Glomerular visceral epithelial cell (primary cell): ENCODE data around the gene KCTD6.
A peak's percentile ranks its signal among the peaks of the same experiment; 100 is the strongest.

ENCODE experiments used
- DNase-seq: peaks from one replicate; pipeline ENCODE4 v3.0.0-alpha.2; 2016; ENCODE audit errors: extremely low spot score

KCTD6 gene

GRCh38 chr3:58491506-58492402 lies at the start of gene KCTD6:
TSS of gene KCTD6 (plus strand) at chr3:58492096. CDS start at chr3:58498756, 6,660 bp downstream.
- DNase-seq = peak; percentile 94

GRCh38 chr3:58452176-58452575 lies 39.7 kb upstream of the KCTD6 start:
- no peak for DNase-seq

- no peak for DNase-seq
Measured at GRCh38 chr3:58459160-58459559, 32.7 kb upstream of the KCTD6 start.

- no peak for DNase-seq
Measured at GRCh38 chr3:58462829-58463180, 29.1 kb upstream of the KCTD6 start.

GRCh38 chr3:58463181-58463941 lies 28.5 kb upstream of the KCTD6 start:
- DNase-seq = peak; percentile 83

- DNase-seq = no peak
Measured at GRCh38 chr3:58463942-58464271, 28.0 kb upstream of the KCTD6 start.

- DNase-seq = no peak
Measured at GRCh38 chr3:58464866-58465265, 27.0 kb upstream of the KCTD6 start.

GRCh38 chr3:58466899-58467563 lies 24.9 kb upstream of the KCTD6 start:
- DNase-seq = no peak

- no peak for DNase-seq
Measured at GRCh38 chr3:58469096-58469495, 22.8 kb upstream of the KCTD6 start.

- DNase-seq = no peak
Measured at GRCh38 chr3:58470363-58471024, 21.4 kb upstream of the KCTD6 start.

GRCh38 chr3:58471025-58471887 lies 20.6 kb upstream of the KCTD6 start:
- DNase-seq = peak; percentile 80

GRCh38 chr3:58473275-58473674 lies 18.6 kb upstream of the KCTD6 start:
- DNase-seq = no peak

- no peak for DNase-seq
Measured at GRCh38 chr3:58474348-58474911, 17.5 kb upstream of the KCTD6 start.

- DNase-seq = no peak
Measured at GRCh38 chr3:58474967-58475578, 16.8 kb upstream of the KCTD6 start.

- DNase-seq = no peak
Measured at GRCh38 chr3:58478781-58479180, 13.1 kb upstream of the KCTD6 start.

- no peak for DNase-seq
Measured at GRCh38 chr3:58480309-58480708, 11.6 kb upstream of the KCTD6 start.

GRCh38 chr3:58482917-58483636 lies 8.8 kb upstream of the KCTD6 start:
- DNase-seq = no peak

- no peak for DNase-seq
Measured at GRCh38 chr3:58484045-58484721, 7.7 kb upstream of the KCTD6 start.

GRCh38 chr3:58484722-58485069 lies 7.2 kb upstream of the KCTD6 start:
- no peak for DNase-seq
